Adrenal gland (tissue), 5 donors: ENCODE measurements around the gene BACH2.

Experiments
- POLR2A ChIP-seq, 2 donors: fragments of 450-650 bp; IDR thresholded peaks; one replicate each; pipeline ENCODE4 v1.6.1; 2017; ENCODE audit warnings: antibody characterized with exemption in 2 of 2, mild to moderate bottlenecking in 2 of 2, moderate library complexity in 1 of 2
- TF ChIP-seq, protein P1 (sequence below), 6 experiments: fragments of 450-650 bp in 4 of 6; fragments of 200-600 bp in 2 of 6; sonication (generic) in 1 of 6; IDR thresholded peaks; 1 replicate in 5 of 6; 2 replicates in 1 of 6; pipeline versions ENCODE4 v1.5.1 to v1.8.0; 2016 to 2021; ENCODE audit warnings: antibody characterized with exemption in 6 of 6, mild to moderate bottlenecking in 2 of 6, moderate library complexity in 1 of 6
- donor health status: DM: no; HTN: no; CAD: no.

DNA sequence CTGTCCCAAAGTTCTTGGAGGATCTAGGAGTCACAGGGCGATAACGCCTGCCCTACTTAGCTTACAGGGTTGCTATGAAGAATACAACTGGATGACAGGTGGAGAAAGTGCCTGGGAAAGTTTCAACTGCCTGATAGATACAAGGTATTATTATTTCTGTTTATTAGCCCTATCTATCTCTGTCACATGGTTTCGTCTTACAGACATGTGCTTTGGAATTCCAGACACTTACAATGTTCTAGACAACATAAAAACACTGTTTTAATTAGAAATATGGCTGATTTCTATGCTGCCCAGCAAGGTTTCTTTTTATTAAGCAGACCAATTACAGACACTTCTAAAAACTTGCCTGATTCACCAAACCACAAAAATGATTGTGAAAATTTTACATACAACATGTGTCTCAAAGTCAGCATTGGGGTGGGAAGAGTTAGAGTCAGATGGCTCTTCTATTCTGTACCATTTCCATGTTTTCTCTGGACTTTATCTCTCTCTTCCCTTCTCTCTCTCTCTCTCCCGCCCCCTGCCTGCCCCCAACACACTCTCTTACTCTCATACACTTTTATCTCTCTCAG lies 352.4 kb downstream of the BACH2 start:
- TF ChIP-seq, protein P1, sequence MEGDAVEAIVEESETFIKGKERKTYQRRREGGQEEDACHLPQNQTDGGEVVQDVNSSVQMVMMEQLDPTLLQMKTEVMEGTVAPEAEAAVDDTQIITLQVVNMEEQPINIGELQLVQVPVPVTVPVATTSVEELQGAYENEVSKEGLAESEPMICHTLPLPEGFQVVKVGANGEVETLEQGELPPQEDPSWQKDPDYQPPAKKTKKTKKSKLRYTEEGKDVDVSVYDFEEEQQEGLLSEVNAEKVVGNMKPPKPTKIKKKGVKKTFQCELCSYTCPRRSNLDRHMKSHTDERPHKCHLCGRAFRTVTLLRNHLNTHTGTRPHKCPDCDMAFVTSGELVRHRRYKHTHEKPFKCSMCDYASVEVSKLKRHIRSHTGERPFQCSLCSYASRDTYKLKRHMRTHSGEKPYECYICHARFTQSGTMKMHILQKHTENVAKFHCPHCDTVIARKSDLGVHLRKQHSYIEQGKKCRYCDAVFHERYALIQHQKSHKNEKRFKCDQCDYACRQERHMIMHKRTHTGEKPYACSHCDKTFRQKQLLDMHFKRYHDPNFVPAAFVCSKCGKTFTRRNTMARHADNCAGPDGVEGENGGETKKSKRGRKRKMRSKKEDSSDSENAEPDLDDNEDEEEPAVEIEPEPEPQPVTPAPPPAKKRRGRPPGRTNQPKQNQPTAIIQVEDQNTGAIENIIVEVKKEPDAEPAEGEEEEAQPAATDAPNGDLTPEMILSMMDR (IDR thresholded peaks at IDR 0.05): no peak
- TF ChIP-seq POLR2A (IDR thresholded peaks at IDR 0.05): no peak
